DND-41 (cell line): ENCODE data around the gene LCN6.

Experiments used
- ATAC-seq: fragments of 200-7000 bp; cut with Tn5 transposase; 3 replicates; pipeline ENCODE4 v1.9.1; 2021; ENCODE audit warnings: low read depth; ENCODE audit not compliant: insufficient read depth
- DNase-seq: peaks from one replicate; pipeline ENCODE4 v3.0.0-alpha.2; 2020
- H2AFZ ChIP-seq: 2 replicates; pipeline ENCODE4 v1.6.0; 2012; ENCODE audit warnings: low read depth, low read length
- H3K27ac ChIP-seq: 2 replicates; pipeline ENCODE4 v1.5.1; 2012; ENCODE audit warnings: low read length, inconsistent platforms
- H3K27me3 ChIP-seq: fragments of 200-600 bp; sonication (generic); 2 replicates; pipeline ENCODE4 v1.6.0; 2012; ENCODE audit warnings: low read length, mild to moderate bottlenecking, inconsistent platforms; ENCODE audit not compliant: insufficient read depth, poor library complexity
- H3K36me3 ChIP-seq: 2 replicates; pipeline ENCODE4 v1.5.1; 2012; ENCODE audit warnings: low read length, inconsistent platforms; ENCODE audit not compliant: insufficient read depth
- H3K4me1 ChIP-seq: 2 replicates; pipeline ENCODE4 v1.5.1; 2012; ENCODE audit warnings: mild to moderate bottlenecking, low read length; ENCODE audit not compliant: insufficient read depth
- H3K4me2 ChIP-seq: 2 replicates; pipeline ENCODE4 v1.6.0; 2012; ENCODE audit warnings: mild to moderate bottlenecking, moderate library complexity, low read length, inconsistent platforms; ENCODE audit not compliant: insufficient read depth
- H3K4me3 ChIP-seq, 2 experiments: fragments of 200-600 bp in 1 of 2; shearing (Covaris generic) in 1 of 2; 2 replicates each; pipeline ENCODE4 v1.5.1; 2012 to 2016; ENCODE audit warnings: inconsistent platforms in 2 of 2, low read length in 2 of 2, mild to moderate bottlenecking in 2 of 2, low read depth in 1 of 2, moderate library complexity in 1 of 2
- H3K79me2 ChIP-seq: 2 replicates; pipeline ENCODE4 v1.6.0; 2012; ENCODE audit warnings: low read length, inconsistent platforms; ENCODE audit not compliant: insufficient read depth
- H3K9ac ChIP-seq: 2 replicates; pipeline ENCODE4 v1.6.0; 2012; ENCODE audit warnings: low read depth, mild to moderate bottlenecking, inconsistent platforms, low read length, moderate library complexity
- H3K9me3 ChIP-seq: 2 replicates; pipeline ENCODE4 v1.5.1; 2012; ENCODE audit warnings: low read length, moderate library complexity, mild to moderate bottlenecking, inconsistent platforms; ENCODE audit not compliant: insufficient read depth, severe bottlenecking
- H4K20me1 ChIP-seq: 2 replicates; pipeline ENCODE4 v1.6.0; 2012; ENCODE audit warnings: low read length; ENCODE audit not compliant: insufficient read depth
- CTCF ChIP-seq: IDR thresholded peaks from 2 replicates; pipeline ENCODE4 v1.5.1; 2012; ENCODE audit warnings: borderline replicate concordance, low read length, moderate library complexity, mild to moderate bottlenecking; ENCODE audit not compliant: poor library complexity, severe bottlenecking; ENCODE audit errors: extremely low read depth
- EZH2 ChIP-seq: IDR thresholded peaks from 3 replicates; pipeline ENCODE4 v1.6.1; 2012; ENCODE audit warnings: borderline replicate concordance, low read depth, mild to moderate bottlenecking, moderate library complexity, low read length, inconsistent platforms; ENCODE audit not compliant: severe bottlenecking

LCN6 gene

DNA sequence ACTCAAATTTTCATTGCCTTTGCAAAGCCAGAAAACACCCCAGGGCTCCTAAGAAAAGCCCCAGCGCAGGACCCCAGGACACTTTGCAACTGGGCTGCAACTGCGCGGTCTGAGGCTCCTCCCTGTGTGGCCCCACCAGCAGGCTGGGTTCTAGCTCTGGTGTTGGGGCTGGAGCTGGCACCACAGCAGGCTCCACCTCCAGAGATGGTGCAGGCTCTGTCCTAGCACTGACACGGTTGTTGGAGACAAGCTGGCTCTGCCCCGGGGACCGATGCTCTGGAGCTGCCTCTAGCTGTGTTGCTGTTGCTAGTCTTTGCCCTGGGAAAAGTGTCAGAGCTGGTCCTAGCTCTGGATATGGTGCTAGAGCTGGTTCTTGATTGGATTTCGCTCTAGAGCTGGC lies 19.2 kb downstream of the LCN6 start:
- no peaks in the 10 kb centered on the region for H3K9me3 ChIP-seq
- H4K20me1 ChIP-seq: peaks cover 31% of the 10 kb centered on the region
- no peak overlapping the region for H3K27ac ChIP-seq
- no peaks in the 10 kb centered on the region for H3K27me3 ChIP-seq
- TF ChIP-seq CTCF (no peak), EZH2 (no peak)
- peaks cover 25% of the 10 kb centered on the region for H3K79me2 ChIP-seq
- H2AFZ ChIP-seq: no peak overlapping the region
- no peak for ATAC-seq
- no peak for DNase-seq
- H3K4me1 ChIP-seq: peaks cover 33% of the 10 kb centered on the region
- peak overlapping the region in 1 of 2 experiments; percentile 63; a peak in 1 of 4 replicates for H3K4me3 ChIP-seq
- peak overlapping the region; percentile 56; the same call in 1 of the 2 replicates for H3K9ac ChIP-seq
- peaks cover 27% of the 10 kb centered on the region for H3K36me3 ChIP-seq
- peak overlapping the region; percentile 68 for H3K4me2 ChIP-seq

- Histone ChIP-seq H3K4me2 (peak overlapping the region; percentile 68), H4K20me1 (peaks cover 35% of the 10 kb centered on the region), H3K27me3 (no peaks in the 10 kb centered on the region), H2AFZ (peak overlapping the region; percentile 98), H3K4me1 (peaks cover 33% of the 10 kb centered on the region), H3K36me3 (peaks cover 32% of the 10 kb centered on the region), H3K79me2 (peaks cover 25% of the 10 kb centered on the region), H3K9me3 (no peaks in the 10 kb centered on the region), H3K27ac (peak overlapping the region; percentile 52; the same call in 1 of the 2 replicates), H3K9ac (peak overlapping the region; percentile 56), H3K4me3 (peak overlapping the region; percentile 25 to 63; a peak in 3 of 4 replicates)
- TF ChIP-seq EZH2: no peak
- ATAC-seq: peak; percentile 30
- DNase-seq: no peak
Measured at GRCh38 chr9:136728548-136729123, 19.7 kb downstream of the LCN6 start.

GRCh38 chr9:136728080-136728547 lies 20.2 kb downstream of the LCN6 start:
- ATAC-seq: peak; percentile 74
- Histone ChIP-seq H4K20me1 (peaks cover 40% of the 10 kb centered on the region), H3K27me3 (no peaks in the 10 kb centered on the region), H3K4me1 (peaks cover 33% of the 10 kb centered on the region), H3K9ac (peak overlapping the region; percentile 56), H3K79me2 (peaks cover 25% of the 10 kb centered on the region), H3K4me2 (peak overlapping the region; percentile 68), H3K9me3 (no peaks in the 10 kb centered on the region), H3K27ac (peak overlapping the region; percentile 52), H3K36me3 (peaks cover 37% of the 10 kb centered on the region), H3K4me3 (peak overlapping the region; percentile 25 to 63; a peak in 3 of 4 replicates), H2AFZ (peak overlapping the region; percentile 98)
- DNase-seq: peak; percentile 87
- TF ChIP-seq EZH2 (no peak), CTCF (peak; percentile 83)

DNA sequence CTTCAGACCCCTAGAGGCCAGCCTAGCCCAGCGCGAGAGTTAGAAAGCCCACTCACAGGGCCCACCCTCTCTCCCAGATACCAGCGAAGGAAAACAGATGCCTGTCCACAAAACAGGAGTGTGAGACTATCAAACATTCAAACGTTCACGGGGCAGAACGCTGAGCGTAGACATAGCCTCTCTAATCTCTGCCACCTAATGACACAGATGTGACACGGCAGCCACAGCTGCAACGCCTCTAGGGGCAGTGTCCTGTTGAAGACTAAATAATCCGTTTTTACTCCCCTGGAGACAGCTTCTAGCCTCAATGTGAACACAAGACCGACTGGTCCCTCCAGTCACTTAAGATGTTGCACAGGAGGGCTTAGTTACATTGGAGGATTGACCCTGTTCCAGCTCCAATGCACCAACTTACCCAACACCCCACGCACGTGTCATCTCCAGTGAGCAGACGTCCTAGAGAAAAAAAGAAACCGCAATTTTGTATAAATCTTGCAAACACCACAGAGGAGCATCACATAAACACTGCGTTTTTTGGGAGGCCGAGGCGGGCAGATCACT lies 21.6 kb downstream of the LCN6 start:
- peaks cover 42% of the 10 kb centered on the region for H4K20me1 ChIP-seq
- peak overlapping the region; percentile 30 for H3K27ac ChIP-seq

More for the DNA sequence above, 21.6 kb downstream of the LCN6 start:
- Histone ChIP-seq H2AFZ (no peak overlapping the region), H3K4me2 (peak overlapping the region; percentile 68), H3K4me1 (peaks cover 33% of the 10 kb centered on the region), H3K9ac (peak overlapping the region; percentile 56), H3K79me2 (peaks cover 25% of the 10 kb centered on the region), H3K36me3 (peaks cover 46% of the 10 kb centered on the region), H3K9me3 (no peaks in the 10 kb centered on the region), H3K27me3 (no peaks in the 10 kb centered on the region), H3K4me3 (peak overlapping the region; percentile 25 to 63; a peak in 3 of 4 replicates)
- peak; percentile 38 for ATAC-seq
- DNase-seq: peak; percentile 44
- TF ChIP-seq EZH2 (no peak), CTCF (peak; percentile 54)
